Measurements from ENCODE around the gene MMP24. TPM values are rescaled to one million over a fixed set of nuclear protein-coding genes. Genes with fewer than 3 reads are reported as not detected.

Gene MMP24
- under 0.01 TPM in 2 replicates for total RNA-seq

DNA sequence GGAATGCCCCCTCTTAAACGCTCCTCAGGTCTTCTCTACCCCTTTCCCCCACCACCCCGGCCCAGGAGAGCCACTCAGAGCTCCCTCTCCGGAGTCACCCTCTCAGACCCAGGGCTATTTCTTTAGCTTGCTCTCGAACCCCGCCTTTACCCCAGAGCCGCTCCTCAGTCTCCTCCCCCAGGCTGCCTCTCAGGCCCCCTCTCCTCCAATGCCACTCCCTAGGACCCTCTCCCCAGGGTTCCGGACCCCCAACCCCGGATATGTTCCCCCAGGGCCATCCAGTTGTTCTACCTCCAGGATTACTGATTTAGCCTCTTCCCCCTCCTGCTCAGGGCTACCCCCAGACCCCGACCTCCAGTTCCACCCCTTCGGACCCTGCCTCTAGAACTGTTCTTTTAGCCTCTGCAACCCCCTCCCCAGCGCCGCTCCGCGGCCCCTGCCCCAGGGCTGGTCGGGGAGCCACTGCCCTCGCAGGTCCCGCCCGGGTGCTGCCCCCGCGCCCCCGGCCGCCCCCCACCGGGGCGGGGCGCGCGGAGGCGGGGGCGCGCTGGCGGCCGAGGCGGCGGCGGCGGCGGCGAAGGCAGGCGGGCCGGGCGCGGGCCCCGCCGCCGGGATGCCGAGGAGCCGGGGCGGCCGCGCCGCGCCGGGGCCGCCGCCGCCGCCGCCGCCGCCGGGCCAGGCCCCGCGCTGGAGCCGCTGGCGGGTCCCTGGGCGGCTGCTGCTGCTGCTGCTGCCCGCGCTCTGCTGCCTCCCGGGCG is at the start of gene MMP24:
MMP24 (plus strand) TSS at position 565 of the 758 bp plus-strand sequence; CDS start at position 614, 49 bp downstream.

DNA sequence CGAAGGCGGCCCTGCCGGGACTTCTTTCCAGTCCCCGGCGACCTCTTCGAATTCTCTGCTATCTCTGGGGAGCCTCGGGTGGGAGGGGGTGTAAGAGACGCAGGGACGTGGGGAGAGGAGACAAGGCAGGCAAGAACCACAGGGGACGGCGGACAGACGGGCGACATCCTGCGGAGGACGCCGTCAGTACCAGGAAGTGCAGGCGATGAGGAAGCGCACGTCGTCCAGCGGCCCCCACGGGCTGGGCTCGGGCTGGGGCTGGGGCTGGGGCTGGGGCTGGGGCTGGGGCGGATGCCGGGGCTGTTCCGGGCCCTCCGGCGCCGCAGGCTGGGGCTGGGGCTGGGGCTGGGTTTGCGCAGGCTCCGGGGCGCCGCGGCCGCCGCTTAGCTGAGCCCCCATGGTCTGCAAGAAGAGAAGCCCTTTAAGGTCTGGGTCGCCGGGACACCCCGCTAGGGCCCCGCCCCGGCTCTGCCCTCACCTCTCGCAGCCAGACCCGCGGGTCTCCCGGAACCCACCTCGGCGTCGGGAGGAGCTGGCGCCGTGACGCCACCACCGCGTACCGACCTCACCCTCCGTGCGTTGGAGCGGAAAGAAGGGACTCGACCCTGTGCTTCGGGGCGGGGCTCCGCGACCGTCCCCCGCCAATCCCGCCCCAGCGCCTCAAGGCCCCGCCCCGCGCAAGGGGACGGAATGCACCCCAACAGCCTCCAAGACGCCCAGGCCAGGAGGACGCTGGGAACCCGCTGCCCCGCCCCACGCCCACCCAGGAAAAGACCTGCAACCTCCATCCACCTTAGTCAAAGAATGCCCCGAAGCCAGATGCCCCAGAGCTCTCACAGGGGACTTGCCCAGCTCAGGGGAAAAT is 51.3 kb downstream of the MMP24 start, which contains the start of gene MMP24OS:
MMP24OS (minus strand) TSS at position 592 of the 865 bp plus-strand sequence; CDS start at position 399, 193 bp downstream.

DNA sequence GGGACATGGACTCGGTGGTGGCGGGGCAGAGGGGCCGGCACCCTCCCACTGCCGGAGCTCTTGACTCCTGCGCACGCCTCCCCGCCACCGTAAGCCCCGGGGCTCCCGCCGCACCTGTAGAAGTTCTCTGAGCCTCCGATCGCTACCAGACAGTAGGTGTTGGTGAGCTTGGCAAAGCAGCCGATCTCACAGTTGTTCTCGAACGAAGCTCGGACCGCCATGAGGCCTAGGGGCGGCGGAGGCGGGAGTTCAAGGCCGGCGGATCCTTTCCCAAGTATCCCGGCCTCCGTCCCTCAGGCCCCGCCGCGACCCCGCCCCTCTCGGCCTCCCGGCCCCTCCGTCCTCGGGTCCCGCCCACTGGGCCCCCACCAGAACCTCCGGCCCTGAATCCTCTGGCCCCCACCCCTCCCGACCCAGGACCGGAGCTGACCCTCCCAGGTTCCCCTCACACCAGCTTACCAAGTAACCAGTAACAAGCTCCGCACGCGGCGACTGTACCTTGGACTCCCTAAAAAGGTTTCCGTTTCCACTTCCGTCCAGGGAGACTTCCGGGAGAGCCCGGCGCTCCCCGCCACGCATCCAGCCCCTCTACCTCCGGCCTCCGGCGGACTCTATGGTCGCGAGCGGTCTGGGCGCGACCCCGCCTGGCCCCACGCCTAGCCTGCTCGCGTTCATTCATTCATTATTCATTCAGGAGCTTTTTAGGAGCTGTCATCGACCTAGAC is 57.9 kb downstream of the MMP24 start, which contains the start of gene EIF6:
EIF6 (minus strand) TSS at position 506 of the 725 bp plus-strand sequence; CDS start at position 221, 285 bp downstream.

DNA sequence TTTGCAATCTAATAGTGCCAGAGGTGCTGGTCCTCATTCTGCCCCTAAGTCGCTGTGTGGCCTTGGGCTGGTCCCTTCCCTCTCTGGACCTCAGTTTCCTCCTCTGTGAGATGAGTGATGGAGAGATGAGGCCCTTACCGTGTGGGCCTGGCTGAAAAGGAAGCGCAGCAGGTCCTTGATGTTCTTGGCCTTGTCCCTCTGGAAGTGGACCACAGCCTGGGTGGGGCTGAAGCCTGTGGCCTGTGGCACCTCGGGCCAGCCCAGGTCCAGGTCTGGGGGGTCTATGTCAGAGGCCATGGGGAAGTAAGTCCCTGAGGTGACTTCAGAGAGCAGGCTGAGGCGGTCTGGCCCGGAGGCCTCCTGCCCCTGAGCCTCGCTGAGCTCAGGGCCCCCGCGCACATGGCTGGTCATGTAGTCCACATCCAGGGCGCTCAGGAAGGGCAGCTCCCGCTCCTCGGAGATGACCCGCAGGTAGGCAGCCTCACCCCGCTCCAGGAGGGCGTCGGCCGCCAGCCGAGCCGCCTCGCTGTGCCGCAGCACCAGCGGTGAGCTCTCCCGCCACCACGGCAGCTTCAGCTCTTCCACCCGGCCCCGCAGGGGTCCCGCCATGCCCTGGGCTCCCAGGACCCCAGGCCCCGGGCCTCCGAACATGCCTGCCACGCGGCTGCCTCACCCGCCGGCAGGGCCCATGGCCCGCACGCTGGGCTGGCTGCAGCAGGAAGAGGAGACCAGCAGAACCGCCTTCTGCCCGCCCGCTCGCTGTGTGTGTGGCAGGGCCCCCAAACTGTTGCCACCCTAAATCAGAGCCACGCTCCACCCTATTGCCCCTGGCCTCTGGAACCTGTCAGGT is 65.4 kb downstream of the MMP24 start, which contains the start of gene FAM83C:
FAM83C (minus strand) TSS at position 772 of the 850 bp plus-strand sequence; CDS start at position 651, 121 bp downstream.

Small RNA genes lying within 50 kb of the gene (small RNA-seq; reads per million reads assigned to genes)
- not detected for gene MT1P3
- not detected for gene RNA5SP483

Other genes starting within 250 kb of the MMP24 start
- 65.0 and 75.5 TPM in 2 replicates for gene TRPC4AP, start 133.9 kb upstream of the MMP24 start, total RNA-seq
- gene EDEM2, start 79.4 kb upstream of the MMP24 start, total RNA-seq = 32.7 and 35.0 TPM in 2 replicates
- 136 and 137 TPM in 2 replicates for gene PROCR, start 54.6 kb upstream of the MMP24 start, total RNA-seq
- 11.9 and 14.7 TPM in 2 replicates for gene MMP24OS, start 51.4 kb downstream of the MMP24 start, total RNA-seq
- gene EIF6, start 58.1 kb downstream of the MMP24 start, total RNA-seq = 124 and 156 TPM in 2 replicates
- not detected in 2 replicates for gene FAM83C, start 65.7 kb downstream of the MMP24 start, total RNA-seq
- gene UQCC1, start 185.3 kb downstream of the MMP24 start, total RNA-seq = 22.0 and 24.2 TPM in 2 replicates
- gene GDF5, start 211.5 kb downstream of the MMP24 start, total RNA-seq = 2.5 and 5.5 TPM in 2 replicates
- 14.7 and 18.8 TPM in 2 replicates for gene CEP250, start 228.9 kb downstream of the MMP24 start, total RNA-seq